Measurements from ENCODE around the gene ZSCAN21.
"Not testable (repeated sequence)": the region's sequence is repeated elsewhere in the genome, so short reads cannot be mapped to it uniquely, and the experiment has no call there.

Gene ZSCAN21

GRCh38 chr7:100049441-100050291, at the start of gene ZSCAN21:
ZSCAN21 (plus strand) TSS chr7:100049774; CDS start chr7:100057007, 7,233 bp downstream.
- DNase-seq: peak; percentile 59 to 82 (median 71)

GRCh38 chr7:100000239-100000638, 49.3 kb upstream of the ZSCAN21 start:
- no peak for DNase-seq

- no peak for DNase-seq
Observed at GRCh38 chr7:100003711-100004661, 45.6 kb upstream of the ZSCAN21 start.

GRCh38 chr7:100007887-100008286, 41.7 kb upstream of the ZSCAN21 start:
- DNase-seq: no peak

- DNase-seq: no peak
Observed at GRCh38 chr7:100008525-100008924, 41.0 kb upstream of the ZSCAN21 start.

- not testable (repeated sequence) for DNase-seq
Observed at GRCh38 chr7:100009952-100010351, 39.6 kb upstream of the ZSCAN21 start.

GRCh38 chr7:100010901-100011300, 38.7 kb upstream of the ZSCAN21 start:
- no peak for DNase-seq

GRCh38 chr7:100011516-100011915, 38.1 kb upstream of the ZSCAN21 start:
- DNase-seq: no peak

- not testable (repeated sequence) for DNase-seq
Observed at GRCh38 chr7:100012385-100013327, 36.9 kb upstream of the ZSCAN21 start.

GRCh38 chr7:100013328-100013676, 36.3 kb upstream of the ZSCAN21 start:
- DNase-seq: no peak

GRCh38 chr7:100015232-100016214, 34.1 kb upstream of the ZSCAN21 start, which contains the start of gene ZKSCAN1:
ZKSCAN1 (plus strand) TSS chr7:100015596; CDS start chr7:100023507, 7,911 bp downstream.
- DNase-seq: peak; percentile 65 to 83 (median 76)

- no peak for DNase-seq
Observed at GRCh38 chr7:100016215-100016901, 33.2 kb upstream of the ZSCAN21 start.

GRCh38 chr7:100017300-100017699, 32.3 kb upstream of the ZSCAN21 start:
- no peak for DNase-seq

- no peak for DNase-seq
Observed at GRCh38 chr7:100017875-100018274, 31.7 kb upstream of the ZSCAN21 start.

GRCh38 chr7:100019908-100020307, 29.7 kb upstream of the ZSCAN21 start:
- DNase-seq: no peak

GRCh38 chr7:100021297-100021696, 28.3 kb upstream of the ZSCAN21 start:
- DNase-seq: no peak

- no peak for DNase-seq
Observed at GRCh38 chr7:100022621-100023020, 27.0 kb upstream of the ZSCAN21 start.

GRCh38 chr7:100023526-100023925, 26.0 kb upstream of the ZSCAN21 start:
- DNase-seq: no peak

- DNase-seq: no peak
Observed at GRCh38 chr7:100024020-100024619, 25.5 kb upstream of the ZSCAN21 start.

- no peak for DNase-seq
Observed at GRCh38 chr7:100027197-100027596, 22.4 kb upstream of the ZSCAN21 start.

All from stimulated activated naive CD4-positive, alpha-beta T cell (primary cell).